Measurements from ENCODE around the gene ATPAF1.

The ATPAF1 gene

GRCh38 chr1:46692811-46693770 is 24.9 kb upstream of the ATPAF1 start:
- DNase-seq (ENCODE audit: insufficient read length, low spot score) (no peak), FAIRE-seq (no peak)
- no peak for TF ChIP-seq PAX5 (IDR thresholded peaks at IDR 0.05; ENCODE audit: insufficient read depth, low read length, severe bottlenecking)
- TF ChIP-seq SPI1 (IDR thresholded peaks at IDR 0.05; ENCODE audit: low read depth, low read length), result no peak
- TF ChIP-seq POLR2A (IDR thresholded peaks at IDR 0.05; ENCODE audit: low read depth, low read length), result no peak
- no peak for TF ChIP-seq POU2F2 (IDR thresholded peaks at IDR 0.05; ENCODE audit: low read depth, low read length)
- no peak for TF ChIP-seq TAF1 (IDR thresholded peaks at IDR 0.05; ENCODE audit: low read depth, low read length)
- TF ChIP-seq POLR2AphosphoS5 (IDR thresholded peaks at IDR 0.05; ENCODE audit: low read depth, low read length), result no peak

GRCh38 chr1:46691997-46692790 is 24.0 kb upstream of the ATPAF1 start:
- TF ChIP-seq SPI1 (IDR thresholded peaks at IDR 0.05; ENCODE audit: low read depth, low read length), result no peak
- no peak for DNase-seq (ENCODE audit: insufficient read length, low spot score)
- FAIRE-seq, result no peak

GRCh38 chr1:46690931-46691421 is 22.8 kb upstream of the ATPAF1 start:
- TF ChIP-seq POU2F2 (IDR thresholded peaks at IDR 0.05; ENCODE audit: low read depth, low read length) (no peak), PAX5 (IDR thresholded peaks at IDR 0.05; ENCODE audit: insufficient read depth, low read length, severe bottlenecking) (no peak), POLR2AphosphoS5 (IDR thresholded peaks at IDR 0.05; ENCODE audit: low read depth, low read length) (no peak), TAF1 (IDR thresholded peaks at IDR 0.05; ENCODE audit: low read depth, low read length) (no peak), SPI1 (IDR thresholded peaks at IDR 0.05; ENCODE audit: low read depth, low read length) (no peak), POLR2A (IDR thresholded peaks at IDR 0.05; ENCODE audit: low read depth, low read length) (no peak)
- DNase-seq (ENCODE audit: insufficient read length, low spot score) (no peak), FAIRE-seq (no peak)

- FAIRE-seq (no peak), DNase-seq (ENCODE audit: insufficient read length, low spot score) (no peak)
- TF ChIP-seq TAF1 (IDR thresholded peaks at IDR 0.05; ENCODE audit: low read depth, low read length), result no peak
- TF ChIP-seq POLR2A (IDR thresholded peaks at IDR 0.05; ENCODE audit: low read depth, low read length), result no peak
- TF ChIP-seq PAX5 (IDR thresholded peaks at IDR 0.05; ENCODE audit: insufficient read depth, low read length, severe bottlenecking), result no peak
- TF ChIP-seq POLR2AphosphoS5 (IDR thresholded peaks at IDR 0.05; ENCODE audit: low read depth, low read length), result no peak
These were observed 21.7 kb upstream of the ATPAF1 start for GRCh38 chr1:46689897-46690296.

GRCh38 chr1:46689356-46689755 is 21.2 kb upstream of the ATPAF1 start:
- FAIRE-seq, result no peak
- no peak for TF ChIP-seq TAF1 (IDR thresholded peaks at IDR 0.05; ENCODE audit: low read depth, low read length)
- TF ChIP-seq PAX5 (IDR thresholded peaks at IDR 0.05; ENCODE audit: insufficient read depth, low read length, severe bottlenecking), result no peak
- TF ChIP-seq POU2F2 (IDR thresholded peaks at IDR 0.05; ENCODE audit: low read depth, low read length), result no peak
- no peak for TF ChIP-seq POLR2A (IDR thresholded peaks at IDR 0.05; ENCODE audit: low read depth, low read length)
- no peak for TF ChIP-seq POLR2AphosphoS5 (IDR thresholded peaks at IDR 0.05; ENCODE audit: low read depth, low read length)
- no peak for TF ChIP-seq SPI1 (IDR thresholded peaks at IDR 0.05; ENCODE audit: low read depth, low read length)
- DNase-seq (ENCODE audit: insufficient read length, low spot score), result no peak

GRCh38 chr1:46687921-46688509 is 19.9 kb upstream of the ATPAF1 start:
- DNase-seq (ENCODE audit: insufficient read length, low spot score) (no peak), FAIRE-seq (no peak)
- no peak for TF ChIP-seq POLR2A (IDR thresholded peaks at IDR 0.05; ENCODE audit: low read depth, low read length)
- TF ChIP-seq SPI1 (IDR thresholded peaks at IDR 0.05; ENCODE audit: low read depth, low read length), result no peak
- TF ChIP-seq POU2F2 (IDR thresholded peaks at IDR 0.05; ENCODE audit: low read depth, low read length), result no peak
- no peak for TF ChIP-seq PAX5 (IDR thresholded peaks at IDR 0.05; ENCODE audit: insufficient read depth, low read length, severe bottlenecking)
- no peak for TF ChIP-seq TAF1 (IDR thresholded peaks at IDR 0.05; ENCODE audit: low read depth, low read length)
- TF ChIP-seq POLR2AphosphoS5 (IDR thresholded peaks at IDR 0.05; ENCODE audit: low read depth, low read length), result no peak

- no peak for FAIRE-seq
- DNase-seq (ENCODE audit: insufficient read length, low spot score), result no peak
- TF ChIP-seq POLR2A (IDR thresholded peaks at IDR 0.05; ENCODE audit: low read depth, low read length) (no peak), POU2F2 (IDR thresholded peaks at IDR 0.05; ENCODE audit: low read depth, low read length) (no peak)
These were observed 19.0 kb upstream of the ATPAF1 start for GRCh38 chr1:46687093-46687659.

- no peak for FAIRE-seq
- TF ChIP-seq POU2F2 (IDR thresholded peaks at IDR 0.05; ENCODE audit: low read depth, low read length), result no peak
- no peak for TF ChIP-seq PAX5 (IDR thresholded peaks at IDR 0.05; ENCODE audit: insufficient read depth, low read length, severe bottlenecking)
- no peak for TF ChIP-seq SPI1 (IDR thresholded peaks at IDR 0.05; ENCODE audit: low read depth, low read length)
- no peak for TF ChIP-seq POLR2AphosphoS5 (IDR thresholded peaks at IDR 0.05; ENCODE audit: low read depth, low read length)
- TF ChIP-seq POLR2A (IDR thresholded peaks at IDR 0.05; ENCODE audit: low read depth, low read length), result no peak
- TF ChIP-seq TAF1 (IDR thresholded peaks at IDR 0.05; ENCODE audit: low read depth, low read length), result no peak
- no peak for DNase-seq (ENCODE audit: insufficient read length, low spot score)
These were observed 18.1 kb upstream of the ATPAF1 start for GRCh38 chr1:46686255-46686654.

GRCh38 chr1:46684670-46685069 is 16.5 kb upstream of the ATPAF1 start:
- FAIRE-seq, result no peak
- no peak for DNase-seq (ENCODE audit: insufficient read length, low spot score)
- no peak for TF ChIP-seq POLR2AphosphoS5 (IDR thresholded peaks at IDR 0.05; ENCODE audit: low read depth, low read length)
- no peak for TF ChIP-seq POLR2A (IDR thresholded peaks at IDR 0.05; ENCODE audit: low read depth, low read length)
- no peak for TF ChIP-seq POU2F2 (IDR thresholded peaks at IDR 0.05; ENCODE audit: low read depth, low read length)
- no peak for TF ChIP-seq PAX5 (IDR thresholded peaks at IDR 0.05; ENCODE audit: insufficient read depth, low read length, severe bottlenecking)
- no peak for TF ChIP-seq TAF1 (IDR thresholded peaks at IDR 0.05; ENCODE audit: low read depth, low read length)
- TF ChIP-seq SPI1 (IDR thresholded peaks at IDR 0.05; ENCODE audit: low read depth, low read length), result no peak

Measured in GM12891 (cell line).